GM19193 (cell line): ENCODE results near the gene PCDHA5.

ENCODE experiments used
- POLR2A ChIP-seq: IDR thresholded peaks from 4 replicates; pipeline ENCODE4 v1.6.1; 2011; ENCODE audit not compliant: insufficient read depth, insufficient read length; ENCODE audit errors: extremely low read depth

The PCDHA5 gene

GRCh38 chr5:140821375-140822280 lies at the start of gene PCDHA5:
Gene PCDHA5 (plus strand): TSS chr5:140821613.
- no peak for TF ChIP-seq POLR2A

GRCh38 chr5:140780512-140780911 lies 40.9 kb upstream of the PCDHA5 start:
- no peak for TF ChIP-seq POLR2A

GRCh38 chr5:140785905-140786686 lies 35.3 kb upstream of the PCDHA5 start, which contains the start of gene PCDHA1:
Gene PCDHA1 (plus strand): TSS chr5:140786140.
- no peak for TF ChIP-seq POLR2A

GRCh38 chr5:140791089-140791488 lies 30.3 kb upstream of the PCDHA5 start:
- no peak for TF ChIP-seq POLR2A

- TF ChIP-seq POLR2A, result no peak
Observed at GRCh38 chr5:140794595-140795258, 26.7 kb upstream of the PCDHA5 start, which contains the start of gene PCDHA2. Gene PCDHA2 (plus strand): TSS chr5:140794852.

GRCh38 chr5:140795259-140795641 lies 26.2 kb upstream of the PCDHA5 start:
- no peak for TF ChIP-seq POLR2A

- no peak for TF ChIP-seq POLR2A
Observed at GRCh38 chr5:140796718-140797095, 24.7 kb upstream of the PCDHA5 start.

GRCh38 chr5:140800816-140801493 lies 20.5 kb upstream of the PCDHA5 start, which contains the start of gene PCDHA3:
Gene PCDHA3 (plus strand): TSS chr5:140801057.
- no peak for TF ChIP-seq POLR2A

- no peak for TF ChIP-seq POLR2A
Observed at GRCh38 chr5:140801494-140801841, 19.9 kb upstream of the PCDHA5 start.

- TF ChIP-seq POLR2A, result no peak
Observed at GRCh38 chr5:140802781-140803271, 18.6 kb upstream of the PCDHA5 start.

GRCh38 chr5:140806834-140807775 lies 14.3 kb upstream of the PCDHA5 start, which contains the start of gene PCDHA4:
Gene PCDHA4 (plus strand): TSS chr5:140807068.
- no peak for TF ChIP-seq POLR2A

- TF ChIP-seq POLR2A, result no peak
Observed at GRCh38 chr5:140808889-140809291, 12.5 kb upstream of the PCDHA5 start.

- no peak for TF ChIP-seq POLR2A
Observed at GRCh38 chr5:140822281-140822629, 842 bp downstream of the PCDHA5 start.
